HG02763 (cell line): ENCODE results near the gene FALEC.
"Not testable (repeated sequence)": the region's sequence is repeated elsewhere in the genome, so short reads cannot be mapped to it uniquely, and the experiment has no call there.

Experiments used
- ATAC-seq: cut with Tn5 transposase; IDR thresholded peaks from one replicate; pipeline ENCODE4 v1.9.1; 2021; ENCODE audit warnings: mild to moderate bottlenecking, moderate library complexity; ENCODE audit not compliant: unreplicated experiment

The FALEC gene

DNA sequence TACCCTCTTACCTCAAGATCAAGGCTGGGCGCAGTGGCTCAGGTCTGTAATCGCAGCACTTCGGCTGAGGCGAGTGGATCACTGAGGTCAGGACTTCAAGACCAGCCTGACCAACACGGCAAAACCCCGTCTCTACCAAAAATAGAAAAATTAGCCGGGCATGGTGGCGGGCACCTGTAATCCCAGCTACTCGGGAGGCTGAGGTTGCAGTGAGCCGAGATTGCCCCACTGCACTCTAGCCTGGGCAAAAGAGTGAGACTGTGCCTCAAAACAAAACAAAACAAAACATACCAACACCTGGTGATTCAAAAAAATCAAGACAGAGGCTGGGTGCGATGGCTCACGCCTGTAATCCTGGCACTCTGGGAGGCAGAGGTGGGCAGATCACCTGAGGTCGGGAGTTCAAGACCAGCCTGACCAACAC is 58.1 kb downstream of the FALEC start:
- ATAC-seq, result not testable (repeated sequence)

DNA sequence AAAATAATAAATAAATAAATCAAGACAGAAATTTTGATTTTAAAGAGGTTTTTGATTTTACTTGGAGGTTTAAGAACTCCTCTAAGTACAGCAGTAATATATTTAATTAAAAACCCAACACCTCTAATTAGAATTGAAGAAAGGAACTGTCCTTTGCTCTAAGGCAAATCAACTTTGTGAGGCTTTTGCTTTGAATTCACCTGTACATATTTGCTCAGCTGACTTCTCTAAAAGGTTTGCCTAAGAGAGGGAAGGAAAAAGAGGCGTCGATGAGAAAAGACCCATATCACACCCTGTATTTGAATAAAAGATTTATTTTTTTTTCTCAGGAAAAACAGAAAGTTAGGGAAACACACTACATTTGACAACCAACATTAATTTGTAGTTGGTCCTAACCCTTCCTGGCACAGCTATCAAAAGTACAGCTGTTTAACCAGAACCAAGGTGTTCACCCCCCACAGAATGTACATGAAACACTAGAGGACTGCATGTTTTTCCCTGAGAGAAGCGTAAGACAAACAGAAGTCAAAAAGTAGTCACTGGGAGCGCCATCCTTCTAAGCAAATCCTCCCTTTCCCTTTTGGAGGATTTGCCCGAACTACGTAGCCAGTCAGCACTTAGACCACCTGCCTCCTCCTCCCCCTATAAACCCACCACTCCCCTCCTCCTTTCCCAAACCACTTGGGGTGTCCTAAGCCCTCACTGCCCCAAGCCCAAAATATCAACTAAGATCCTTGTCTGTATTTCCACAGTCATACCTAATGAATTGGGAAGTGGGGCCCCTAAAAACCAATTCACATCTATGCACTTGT is 58.9 kb downstream of the FALEC start:
- ATAC-seq, result no peak

DNA sequence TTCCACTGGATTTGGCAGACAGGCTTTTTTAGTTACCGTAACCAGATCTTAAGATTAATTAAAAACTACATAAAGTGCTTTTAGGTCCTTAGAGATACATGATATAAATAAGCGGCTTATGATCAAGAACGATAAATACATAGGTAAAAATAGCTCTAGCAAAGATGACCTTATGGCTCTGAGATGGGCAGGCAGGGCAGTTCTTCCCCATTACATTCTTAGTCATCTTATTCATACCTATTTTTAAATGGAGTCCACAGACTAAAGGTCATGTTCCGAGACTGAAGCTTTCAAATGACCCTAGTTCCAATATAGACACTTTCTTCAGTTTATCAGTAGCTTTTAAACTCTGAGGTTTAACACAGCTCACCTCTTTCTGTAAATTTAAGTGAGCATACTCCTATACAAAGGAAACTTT is 59.5 kb downstream of the FALEC start:
- no peak for ATAC-seq

DNA sequence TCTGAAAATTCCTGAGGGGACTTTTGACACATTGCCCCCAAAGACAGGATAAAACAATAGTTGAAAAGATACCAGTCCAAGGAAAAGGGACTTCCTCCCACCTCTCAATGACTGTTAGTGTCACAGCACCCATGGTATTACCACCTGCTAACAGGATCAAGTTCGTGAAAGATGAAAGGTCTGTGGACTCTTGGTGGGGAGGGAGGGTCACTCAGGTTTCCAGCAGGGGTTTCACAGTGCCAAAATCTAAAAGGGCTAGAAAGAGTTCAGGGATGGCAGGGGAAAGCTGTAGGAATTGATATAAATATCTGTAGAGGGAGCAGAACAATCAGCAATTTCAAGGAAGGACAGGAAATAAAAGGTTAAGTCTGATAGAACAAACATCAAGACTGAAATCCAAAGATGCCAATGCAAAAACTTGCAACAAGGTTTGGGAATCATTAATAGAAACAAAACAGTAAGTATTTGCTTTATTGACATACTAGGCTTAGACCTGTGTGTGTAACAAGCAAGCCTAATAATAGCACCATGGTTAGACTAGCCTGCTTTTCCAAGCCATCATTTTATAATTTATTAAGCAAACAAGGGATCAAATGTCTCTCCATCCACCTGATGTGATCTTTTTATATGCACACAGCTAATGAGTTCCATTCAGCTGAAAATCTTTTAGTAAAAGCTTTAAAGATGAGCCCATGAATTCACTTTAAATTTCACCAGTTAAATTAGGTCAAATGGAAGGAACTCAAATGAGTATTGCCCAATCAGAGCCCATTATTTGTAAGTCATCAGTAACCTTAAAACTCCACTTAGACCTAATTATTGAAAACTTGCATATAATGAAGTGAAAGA is 60.2 kb downstream of the FALEC start:
- ATAC-seq, result no peak

DNA sequence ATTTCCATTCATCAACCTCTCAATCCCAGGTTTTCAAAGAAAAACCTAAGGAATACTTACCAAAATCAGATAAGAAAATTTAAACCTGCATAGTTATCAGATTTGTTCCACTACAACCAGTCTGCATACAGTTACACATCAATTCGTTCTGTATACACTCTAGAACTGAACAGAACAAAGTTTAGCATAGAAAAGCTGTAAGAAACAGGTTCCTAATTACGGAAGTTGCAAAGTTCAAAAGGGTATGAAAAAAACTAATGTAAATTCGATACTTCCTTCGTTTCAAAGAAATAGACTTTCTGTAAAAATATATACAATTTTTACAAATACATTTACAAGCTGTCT is 60.8 kb downstream of the FALEC start:
- no peak for ATAC-seq

DNA sequence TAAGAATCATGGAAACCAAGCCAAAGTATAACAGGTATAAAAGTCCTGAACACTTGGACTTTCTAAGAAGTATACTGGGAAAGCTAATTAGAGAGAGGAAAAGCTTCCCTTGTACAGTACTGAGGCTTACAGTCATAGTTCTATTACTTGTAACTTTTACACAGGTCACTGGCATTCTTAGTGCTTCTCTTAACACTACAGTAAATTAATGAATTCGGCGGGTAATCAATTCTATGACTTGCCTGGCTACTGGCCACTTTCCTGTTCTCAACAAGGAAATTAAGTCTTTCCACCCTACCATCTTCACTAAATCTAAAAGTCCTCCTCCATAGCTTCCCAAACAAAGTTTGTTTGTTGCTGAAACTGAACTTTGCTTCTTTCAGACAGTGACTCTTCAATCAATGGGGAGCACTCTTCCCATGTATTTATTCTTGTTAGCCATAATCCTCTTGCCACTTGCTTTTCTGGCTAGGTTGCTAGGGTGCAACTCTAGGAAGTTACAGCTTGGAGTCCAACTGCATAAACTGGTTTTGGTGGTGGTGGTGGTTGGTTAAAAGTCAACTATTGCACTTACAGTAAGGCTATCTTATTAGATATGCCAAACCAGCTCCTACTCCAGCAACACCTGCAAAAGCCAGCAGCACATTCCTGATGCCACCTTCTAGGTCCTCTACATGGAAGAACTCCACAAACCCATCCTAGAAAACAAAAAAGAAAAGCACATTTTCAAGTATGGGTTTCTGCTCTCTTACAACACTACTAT is 61.4 kb downstream of the FALEC start:
- ATAC-seq, result no peak

DNA sequence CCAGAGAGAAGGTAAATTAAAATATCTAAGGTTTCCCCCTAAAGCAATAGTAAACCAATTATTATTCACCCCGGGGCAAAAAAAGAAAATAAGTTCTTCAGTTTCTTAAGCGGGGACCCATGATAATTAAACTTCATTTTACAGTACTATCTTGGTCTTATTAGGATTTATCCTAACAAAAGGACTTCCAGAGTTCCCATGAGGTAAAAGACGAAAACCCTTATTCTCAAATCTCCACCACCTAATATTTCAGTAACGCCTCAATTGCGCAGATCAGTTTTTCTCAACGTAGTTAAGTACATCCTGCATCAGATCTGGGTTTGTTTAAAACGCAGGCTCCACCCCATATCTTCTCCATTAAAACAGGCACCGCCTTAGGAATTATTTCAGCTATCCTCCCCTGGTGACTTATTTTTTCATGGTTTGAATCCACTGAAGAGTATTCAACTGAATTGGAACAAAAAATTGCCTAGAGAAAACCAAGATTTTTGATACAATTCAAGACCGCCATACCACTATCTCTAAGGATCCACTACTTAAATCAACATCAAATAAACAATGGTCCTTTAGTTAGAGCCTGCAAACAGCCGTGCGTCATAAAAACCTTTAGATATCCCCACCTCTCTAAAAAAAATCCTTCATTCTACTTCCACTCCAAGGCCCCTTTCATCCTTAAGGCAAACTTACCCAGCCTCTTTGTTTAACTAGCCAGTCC is 62.2 kb downstream of the FALEC start:
- ATAC-seq, result no peak

DNA sequence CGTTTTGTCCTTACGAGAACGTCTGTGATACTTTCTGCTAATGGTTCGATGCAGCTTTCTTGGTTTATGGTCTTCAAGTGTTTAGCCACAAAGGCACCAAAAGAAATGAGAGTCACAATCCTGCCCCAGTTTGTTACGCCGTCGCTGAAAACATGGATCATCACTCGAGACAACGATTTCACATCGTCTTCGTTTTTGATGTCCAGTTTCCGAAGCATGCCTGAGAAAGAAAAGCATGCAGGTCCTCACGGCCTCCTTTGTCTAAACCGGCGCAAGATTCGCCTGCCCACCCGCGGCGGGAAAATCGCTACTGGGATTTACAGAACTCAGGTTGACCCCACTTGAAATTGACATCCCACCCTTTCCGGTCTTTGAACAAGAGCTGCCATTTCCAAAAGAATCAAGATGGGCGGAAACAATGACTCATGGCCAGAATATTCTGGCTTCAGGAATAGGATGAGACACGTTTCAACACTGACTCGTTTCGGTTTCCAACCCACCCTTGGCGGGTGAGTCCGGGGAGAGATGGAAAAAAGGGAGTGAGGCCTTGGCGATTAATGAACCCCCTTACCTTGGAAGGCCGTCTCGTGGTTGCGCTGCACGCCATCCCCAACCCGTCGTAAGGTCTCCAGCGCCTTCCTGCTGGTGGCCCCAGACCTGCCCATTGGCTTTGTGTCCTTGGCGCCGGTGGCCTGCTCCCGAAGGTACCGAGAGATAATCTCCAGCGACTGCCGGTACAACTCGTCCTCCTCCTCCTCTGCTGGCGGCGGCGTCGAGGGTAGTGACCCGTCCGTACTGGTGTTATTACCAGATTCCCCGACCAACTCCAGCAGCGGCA is 62.9 kb downstream of the FALEC start:
- no peak for ATAC-seq

DNA sequence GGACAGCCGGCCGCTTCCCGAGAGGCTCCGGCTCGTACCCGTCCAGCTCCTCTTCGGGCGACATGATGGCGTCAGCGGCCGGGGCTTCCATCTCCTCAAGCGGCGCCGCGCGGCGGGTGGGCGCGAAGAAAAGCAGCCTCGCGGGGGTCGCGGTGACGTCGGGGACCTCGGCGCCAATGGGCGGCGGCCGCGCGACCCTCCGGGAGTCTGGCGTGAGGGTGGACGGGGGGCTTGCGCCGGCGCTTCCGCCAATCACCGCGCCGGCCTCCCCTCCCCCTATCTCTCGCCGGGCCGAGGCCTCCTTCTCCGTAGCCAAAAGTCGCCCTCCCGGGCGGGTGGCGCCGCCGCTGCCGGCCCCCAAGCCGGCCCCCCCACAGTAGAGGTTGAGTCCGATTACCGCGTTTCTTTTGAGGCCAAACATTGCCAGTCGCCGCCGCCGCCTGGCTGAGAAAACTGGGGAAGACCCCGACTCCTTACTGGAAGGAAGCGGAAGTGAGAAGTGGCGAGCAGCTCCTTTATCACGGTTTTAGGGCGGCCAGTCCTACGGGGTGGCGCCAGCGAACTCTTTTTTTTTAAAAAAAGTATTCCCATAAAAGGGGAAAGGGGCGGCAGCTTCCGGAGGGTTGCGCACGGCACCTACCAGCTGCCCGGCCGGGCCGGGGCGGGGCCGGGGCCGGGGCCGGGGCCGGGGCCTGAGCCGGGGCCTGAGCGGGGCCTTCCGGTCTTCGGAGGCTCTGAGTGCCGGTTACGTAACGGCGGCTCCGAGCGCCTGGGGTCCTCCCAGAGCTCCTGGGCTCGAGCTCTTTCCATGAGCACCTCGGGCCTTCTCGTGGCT is 63.8 kb downstream of the FALEC start, which contains the start of gene MCL1:
MCL1 (minus strand) TSS at position 501 of the 835 bp plus-strand sequence; CDS start at position 421, 80 bp downstream.
- ATAC-seq, result peak; percentile 82

DNA sequence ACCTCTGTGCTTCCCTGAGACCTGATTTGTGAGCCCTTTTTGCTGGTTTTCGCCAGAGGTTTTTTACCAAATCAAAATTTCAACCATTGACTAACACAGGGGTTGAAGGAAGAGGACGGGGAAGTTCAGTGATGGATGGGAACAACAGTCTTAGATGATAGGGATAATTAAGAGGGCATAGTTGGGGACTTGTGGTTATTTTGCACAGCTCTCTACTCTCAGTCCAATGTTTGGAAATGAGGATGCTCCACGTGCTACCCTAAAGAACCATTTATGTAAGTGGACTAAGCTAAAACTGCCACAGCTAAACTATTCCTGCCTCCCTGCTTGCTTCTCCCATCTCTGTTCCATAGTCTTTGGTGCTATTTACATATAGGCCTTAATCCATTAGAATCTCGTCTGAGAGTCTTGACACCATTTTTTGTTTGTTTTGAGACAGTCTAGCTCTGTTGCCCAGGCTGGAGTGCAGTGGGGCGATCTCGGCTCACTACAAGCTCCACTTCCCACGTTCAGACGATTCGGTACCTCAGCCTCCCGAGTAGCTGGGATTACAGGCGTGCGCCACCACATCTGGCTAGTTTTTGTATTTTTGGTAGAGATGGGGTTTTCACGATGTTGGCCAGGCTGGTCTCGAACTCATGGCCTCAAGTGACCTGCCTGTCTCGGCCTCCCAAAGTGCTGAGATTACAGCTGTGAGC is 64.5 kb downstream of the FALEC start:
- no peak for ATAC-seq

DNA sequence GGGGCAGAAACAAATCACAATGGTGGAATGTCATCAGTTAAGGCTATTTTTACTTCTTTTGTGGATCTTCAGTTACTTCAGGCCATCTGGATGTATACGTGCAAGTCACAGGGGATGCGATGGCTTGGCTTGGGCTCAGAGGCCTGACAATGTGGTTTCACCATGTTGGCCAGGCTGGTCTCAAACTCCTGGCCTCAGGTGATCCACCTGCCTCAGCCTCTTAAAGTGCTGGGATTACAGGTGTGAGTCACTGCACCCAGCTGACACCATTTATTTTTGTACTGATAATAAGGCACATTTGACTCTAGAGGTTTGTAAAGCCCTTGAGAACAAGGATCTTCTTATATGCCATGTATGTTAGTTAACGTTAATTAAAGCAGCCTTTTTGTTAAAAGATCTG is 65.4 kb downstream of the FALEC start:
- not testable (repeated sequence) for ATAC-seq

DNA sequence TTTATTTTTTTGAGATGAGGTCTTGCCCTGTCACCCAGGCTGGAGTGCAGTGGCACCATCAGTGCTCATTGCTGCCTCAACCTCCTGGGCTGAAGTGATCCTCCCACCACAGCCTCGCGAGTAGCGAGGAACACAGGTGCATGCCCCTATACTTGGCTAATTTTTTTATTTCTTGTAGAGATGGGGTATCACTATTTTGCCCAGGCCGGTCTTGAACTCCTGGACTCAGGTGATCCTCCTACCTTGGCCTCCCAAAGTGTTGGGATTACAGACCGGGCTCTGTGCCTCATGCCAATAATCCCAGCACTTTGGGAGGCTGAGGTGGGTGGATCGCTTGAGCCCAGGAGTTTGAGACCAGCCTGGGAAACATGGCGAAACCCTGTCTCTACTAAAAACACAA is 65.9 kb downstream of the FALEC start:
- not testable (repeated sequence) for ATAC-seq

DNA sequence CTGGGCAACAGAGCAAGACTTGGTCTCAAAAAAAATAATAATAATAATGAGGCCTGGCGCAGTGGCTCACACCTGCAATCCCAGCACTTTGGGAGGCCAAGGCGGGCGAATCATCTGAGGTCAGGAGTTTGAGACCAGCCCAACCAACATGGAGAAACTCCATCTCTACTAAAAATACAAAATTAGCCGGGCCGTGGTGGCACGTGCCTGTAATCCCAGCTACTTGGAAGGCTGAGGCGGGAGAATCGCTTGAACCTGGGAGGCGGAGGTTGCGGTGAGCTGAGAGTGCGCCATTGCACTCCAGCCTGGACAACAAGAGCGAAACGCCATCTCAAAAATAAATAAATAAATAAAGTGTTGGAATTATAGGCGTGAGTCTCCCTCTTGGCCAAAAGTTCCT is 66.4 kb downstream of the FALEC start:
- not testable (repeated sequence) for ATAC-seq

DNA sequence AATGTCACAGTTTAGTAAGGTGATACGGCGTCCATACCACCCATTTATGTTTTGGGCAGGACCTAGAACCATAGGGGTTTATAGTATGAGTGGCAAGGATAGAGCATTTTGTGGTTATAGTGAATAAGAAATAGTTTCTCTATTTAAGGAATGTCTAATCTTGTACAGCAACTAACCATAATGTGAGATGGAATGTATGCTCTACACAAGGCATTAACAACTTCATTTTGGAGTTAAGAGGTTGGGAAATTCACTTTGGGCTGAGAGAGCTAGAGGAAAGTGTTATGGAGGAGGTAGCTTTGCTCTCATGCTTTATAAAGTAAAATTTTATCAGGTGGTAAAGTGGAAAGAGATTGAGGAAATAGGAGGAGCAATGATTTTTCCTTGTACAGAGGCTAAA is 66.8 kb downstream of the FALEC start:
- no peak for ATAC-seq
